Thyroid gland (tissue), 4 donors: ENCODE results near the gene HERPUD1. TPM values are rescaled to one million over a fixed set of nuclear protein-coding genes. Genes with fewer than 3 reads are reported as not detected.

ENCODE experiments used
- DNase-seq, 2 donors: peaks; one replicate each; pipeline ENCODE4 v3.0.0-alpha.2; 2019
- H3K27ac ChIP-seq, 3 donors: fragments of 200-600 bp; sonication (generic); 1 replicate in 2 of 3; 2 replicates in 1 of 3; pipeline ENCODE4 v1.5.1; 2016 to 2019; ENCODE audit warnings: mild to moderate bottlenecking in 1 of 3, moderate library complexity in 1 of 3
- H3K27me3 ChIP-seq: fragments of 200-600 bp; sonication (generic); one replicate; pipeline ENCODE4 v1.5.1; 2019
- H3K36me3 ChIP-seq, 2 donors: fragments of 200-600 bp; sonication (generic); one replicate each; pipeline ENCODE4 v1.5.1; 2016 to 2019
- H3K4me1 ChIP-seq, 2 donors: fragments of 200-600 bp; sonication (generic); one replicate each; pipeline ENCODE4 v1.5.1; 2017 to 2019
- H3K4me3 ChIP-seq, 3 donors: fragments of 200-600 bp; sonication (generic); replicated peaks in 1 of 3; 1 replicate in 2 of 3; 2 replicates in 1 of 3; pipeline ENCODE4 v1.5.1; 2016; ENCODE audit warnings: mild to moderate bottlenecking in 1 of 3
- H3K9me3 ChIP-seq: fragments of 200-600 bp; sonication (generic); one replicate; pipeline ENCODE4 v1.5.1; 2017
- CTCF ChIP-seq, 6 experiments: fragments of 200-600 bp in 3 of 6; fragments of 450-650 bp in 3 of 6; sonication (generic) in 3 of 6; IDR thresholded peaks; one replicate each; pipeline ENCODE4 v1.5.1; 2016 to 2019; ENCODE audit warnings: antibody characterized with exemption in 6 of 6, mild to moderate bottlenecking in 2 of 6, inconsistent platforms in 1 of 6, moderate library complexity in 1 of 6
- POLR2A ChIP-seq, 2 donors: fragments of 450-650 bp; IDR thresholded peaks; one replicate each; pipeline ENCODE4 v1.6.1; 2017; ENCODE audit warnings: antibody characterized with exemption in 2 of 2, mild to moderate bottlenecking in 2 of 2, moderate library complexity in 1 of 2
- WGBS, 2 donors: methylation state at CpG; one replicate each; pipeline ENCODE4 v1.1.5; 2017; 5-methylcytosine and 5-hydroxymethylcytosine counted together
- intact Hi-C: fragments of 100-400 bp; cut with DNase I; formaldehyde crosslinking; loops from one replicate; pipeline ENCODE4 v1.15.1; 2023
- total RNA-seq, 4 donors: library from RNA; depleted of rRNA; stranded (reverse); fragments of >200 nt; gene quantifications; one replicate each; pipeline ENCODE4 v1.2.3, GENCODE V29; 2016

The HERPUD1 gene
- total RNA-seq, 4 donors from 2014 or later: 212 to 659 (median 321) TPM

- Histone ChIP-seq H3K27ac (no peak overlapping the region), H3K4me3 (no peak overlapping the region), H3K27me3 (no peaks in the 10 kb centered on the region), H3K4me1 (no peaks in the 10 kb centered on the region), H3K9me3 (no peaks in the 10 kb centered on the region), H3K36me3 (no peaks in the 10 kb centered on the region)
- 76 to 92% methylated on average over 6 of the region's 6 CpGs for WGBS, 2 donors
- TF ChIP-seq CTCF (IDR thresholded peaks at IDR 0.05): no peak
- no peak for TF ChIP-seq POLR2A (IDR thresholded peaks at IDR 0.05)
- DNase-seq: no peak
- intact Hi-C loops: loop anchor here (5.0 kb wide), 1 partner anchor 86 kb away; the partner anchor contains the start of gene SLC12A3
These were observed 21.1 kb downstream of the HERPUD1 start for GRCh38 chr16:56953006-56953405.

DNA sequence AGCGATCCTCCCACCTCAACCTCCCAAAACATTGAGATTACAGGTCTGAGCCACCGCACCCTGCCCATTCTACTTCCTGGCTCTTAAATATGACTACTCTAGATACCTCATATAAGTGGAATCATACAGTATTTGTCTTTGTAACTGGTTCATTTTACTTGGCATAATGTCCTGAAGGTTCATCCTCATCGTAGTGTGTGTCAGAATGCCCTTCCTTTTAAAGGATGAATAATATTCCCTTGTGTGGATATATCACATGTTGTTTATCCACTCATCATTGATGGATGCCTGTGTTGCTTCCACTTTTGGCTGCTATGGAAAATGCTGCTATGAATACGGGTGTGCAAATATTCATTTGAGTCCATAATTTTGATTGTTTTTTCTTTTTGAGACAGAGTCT, 24.1 kb downstream of the HERPUD1 start:
- Histone ChIP-seq H3K9me3 (no peaks in the 10 kb centered on the region), H3K27ac (no peak overlapping the region), H3K4me3 (no peak overlapping the region), H3K36me3 (no peaks in the 10 kb centered on the region), H3K27me3 (no peaks in the 10 kb centered on the region), H3K4me1 (peaks cover 0 to 5% of the 10 kb centered on the region in 2 donors)
- TF ChIP-seq CTCF (IDR thresholded peaks at IDR 0.05): no peak
- no peak for TF ChIP-seq POLR2A (IDR thresholded peaks at IDR 0.05)
- no peak for DNase-seq
- 89 to 93% methylated on average over 4 of the region's 4 CpGs for WGBS, 2 donors
- intact Hi-C loops: no loop called here

- Histone ChIP-seq H3K27me3 (no peaks in the 10 kb centered on the region), H3K4me3 (no peak overlapping the region), H3K36me3 (no peaks in the 10 kb centered on the region), H3K4me1 (peaks cover 0 to 12% of the 10 kb centered on the region in 2 donors), H3K27ac (no peak overlapping the region), H3K9me3 (no peaks in the 10 kb centered on the region)
- TF ChIP-seq POLR2A (IDR thresholded peaks at IDR 0.05) (no peak), CTCF (IDR thresholded peaks at IDR 0.05) (no peak)
- intact Hi-C loops: no loop called here
- DNase-seq: no peak
- WGBS, 2 donors: 63 to 78% methylated on average over 4 of the region's 4 CpGs
These were observed 24.8 kb downstream of the HERPUD1 start for GRCh38 chr16:56956756-56957155.

DNA sequence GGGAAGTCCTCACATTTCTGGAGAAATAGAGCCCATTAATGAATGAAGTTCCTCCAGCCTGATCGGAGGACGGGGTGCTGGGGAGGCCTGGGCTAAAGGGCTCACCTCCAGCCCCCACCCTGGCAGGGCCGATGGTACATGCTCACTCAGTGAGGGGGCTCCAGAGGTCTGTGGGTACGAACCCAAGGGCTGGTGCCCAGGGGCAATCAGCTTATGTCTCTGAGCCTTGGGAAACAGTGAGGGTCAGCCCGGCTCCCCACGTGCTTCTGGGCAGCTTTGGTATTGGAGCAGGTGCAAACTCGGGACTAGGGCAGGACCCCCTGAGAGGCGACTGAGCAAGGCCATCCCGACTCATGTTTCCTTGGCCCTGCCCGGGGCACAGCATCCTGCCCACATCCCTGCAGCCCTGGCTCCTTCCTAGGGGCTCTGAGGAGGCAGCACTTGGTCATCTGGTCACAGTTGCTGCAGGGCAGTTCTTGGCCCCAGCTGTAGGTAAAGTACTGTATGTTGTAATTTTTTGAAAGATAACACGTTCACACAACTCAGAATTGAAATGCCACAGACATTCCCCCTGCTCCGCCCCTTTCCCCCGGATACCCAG, 28.8 kb downstream of the HERPUD1 start:
- Histone ChIP-seq H3K27ac (no peak overlapping the region), H3K36me3 (no peaks in the 10 kb centered on the region), H3K27me3 (no peaks in the 10 kb centered on the region), H3K4me1 (peaks cover 0 to 30% of the 10 kb centered on the region in 2 donors), H3K4me3 (no peak overlapping the region), H3K9me3 (no peaks in the 10 kb centered on the region)
- WGBS, 2 donors: 78% methylated on average over 8 to 9 of the region's 13 CpGs
- intact Hi-C loops: no loop called here
- TF ChIP-seq CTCF (IDR thresholded peaks at IDR 0.05) (no peak), POLR2A (IDR thresholded peaks at IDR 0.05) (no peak)
- DNase-seq: no peak

DNA sequence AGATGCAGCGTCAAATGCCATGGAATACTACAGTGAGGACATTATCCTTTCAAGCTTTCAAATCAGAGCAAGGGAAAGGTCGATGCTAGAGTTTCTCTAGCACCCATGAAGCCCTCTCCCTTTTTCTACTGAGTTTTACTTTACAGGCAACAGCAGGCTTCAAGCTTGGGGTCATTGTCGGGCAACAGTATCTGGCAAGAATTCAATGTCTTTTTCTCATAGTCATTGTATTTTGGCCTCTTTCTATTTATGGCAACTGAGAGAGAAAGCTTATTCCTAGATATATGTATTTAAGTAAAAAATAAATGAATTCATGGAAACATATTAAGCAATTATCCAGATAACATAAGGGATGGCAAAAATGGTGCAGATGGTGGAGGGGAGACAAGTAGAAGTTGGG, 29.4 kb downstream of the HERPUD1 start:
- Histone ChIP-seq H3K9me3 (no peaks in the 10 kb centered on the region), H3K27me3 (no peaks in the 10 kb centered on the region), H3K4me1 (peaks cover 0 to 30% of the 10 kb centered on the region in 2 donors), H3K27ac (peak overlapping the region in 1 of 3 donors; percentile 43), H3K4me3 (no peak overlapping the region), H3K36me3 (no peaks in the 10 kb centered on the region)
- 64 to 79% methylated on average over 3 of the region's 3 CpGs for WGBS, 2 donors
- intact Hi-C loops: no loop called here
- no peak for DNase-seq
- TF ChIP-seq POLR2A (IDR thresholded peaks at IDR 0.05): no peak
- no peak for TF ChIP-seq CTCF (IDR thresholded peaks at IDR 0.05)
